Left lobe of liver (tissue), 2 donors: Measurements from ENCODE around the gene STRA6. TPM values are rescaled to one million over a fixed set of nuclear protein-coding genes. Genes with fewer than 3 reads are reported as not detected.

Experiments
- ATAC-seq: fragments of 200-7000 bp; cut with Tn5 transposase; one replicate; pipeline ENCODE4 v1.9.1; 2020; ENCODE audit warnings: mild to moderate bottlenecking, moderate library complexity
- DNase-seq: peaks from one replicate; pipeline ENCODE4 v3.0.0-alpha.2; 2020; ENCODE audit warnings: low spot score
- total RNA-seq: library from RNA; stranded (reverse); gene quantifications from one replicate; pipeline ENCODE4 v1.2.1, GENCODE V29; 2021
- donor health status: DM: no; HTN: no; CAD: no; lungs with moderate emphysema.
- donor health status: DM: no; HTN: yes; CAD: no.

STRA6 gene
- total RNA-seq, 1 donor from 2014 or later, result not detected

GRCh38 chr15:74135041-74135565, 67.5 kb downstream of the STRA6 start:
- DNase-seq, result no peak
- ATAC-seq, result no peak

- DNase-seq (peak; percentile 70), ATAC-seq (peak; percentile 92)
Observed at GRCh38 chr15:74134387-74135027, 68.1 kb downstream of the STRA6 start.

GRCh38 chr15:74133694-74134386, 68.7 kb downstream of the STRA6 start:
- DNase-seq (no peak), ATAC-seq (no peak)

GRCh38 chr15:74132681-74133651, 69.6 kb downstream of the STRA6 start:
- DNase-seq (no peak), ATAC-seq (no peak)

GRCh38 chr15:74131628-74132413, 70.8 kb downstream of the STRA6 start:
- ATAC-seq, result no peak
- DNase-seq, result no peak

- no peak for DNase-seq
- no peak for ATAC-seq
Observed at GRCh38 chr15:74130849-74131627, 71.5 kb downstream of the STRA6 start.

- DNase-seq (no peak), ATAC-seq (no peak)
Observed at GRCh38 chr15:74130155-74130848, 72.3 kb downstream of the STRA6 start, which contains the start of gene ISLR2. Gene ISLR2, plus strand, starts transcription at chr15:74130586. Its CDS starts 2,169 bp downstream, at chr15:74132755.

GRCh38 chr15:74129586-74130154, 72.9 kb downstream of the STRA6 start:
- ATAC-seq (no peak), DNase-seq (no peak)

Other genes with a start within 250 kb of the STRA6 start
- gene STOML1, start 210.5 kb downstream of the STRA6 start, total RNA-seq, result 8.1 TPM
- gene PML, start 208.1 kb downstream of the STRA6 start, total RNA-seq, result 15.5 TPM
- 1.6 TPM for gene GOLGA6A, start 120.2 kb downstream of the STRA6 start, total RNA-seq
- gene ISLR2, start 72.2 kb downstream of the STRA6 start, total RNA-seq, result 0.30 TPM
- 2.3 TPM for gene ISLR, start 29.1 kb downstream of the STRA6 start, total RNA-seq
- gene CCDC33, start 33.5 kb upstream of the STRA6 start, total RNA-seq, result not detected
- gene CYP11A1, start 164.9 kb upstream of the STRA6 start, total RNA-seq, result 3.0 TPM
- 0.53 TPM for gene SEMA7A, start 231.2 kb upstream of the STRA6 start, total RNA-seq